DMS114 treated with DMSO at 0.1 percent for 48 hours (cell line): ENCODE measurements around the gene HPN.
"Not testable (repeated sequence)": the region's sequence is repeated elsewhere in the genome, so short reads cannot be mapped to it uniquely, and the experiment has no call there.

ENCODE experiments used
- DNase-seq: peaks from one replicate; lab custom pipeline; 2025; ENCODE audit not compliant: unreplicated experiment; lab: John Stamatoyannopoulos, UW

HPN gene

DNA sequence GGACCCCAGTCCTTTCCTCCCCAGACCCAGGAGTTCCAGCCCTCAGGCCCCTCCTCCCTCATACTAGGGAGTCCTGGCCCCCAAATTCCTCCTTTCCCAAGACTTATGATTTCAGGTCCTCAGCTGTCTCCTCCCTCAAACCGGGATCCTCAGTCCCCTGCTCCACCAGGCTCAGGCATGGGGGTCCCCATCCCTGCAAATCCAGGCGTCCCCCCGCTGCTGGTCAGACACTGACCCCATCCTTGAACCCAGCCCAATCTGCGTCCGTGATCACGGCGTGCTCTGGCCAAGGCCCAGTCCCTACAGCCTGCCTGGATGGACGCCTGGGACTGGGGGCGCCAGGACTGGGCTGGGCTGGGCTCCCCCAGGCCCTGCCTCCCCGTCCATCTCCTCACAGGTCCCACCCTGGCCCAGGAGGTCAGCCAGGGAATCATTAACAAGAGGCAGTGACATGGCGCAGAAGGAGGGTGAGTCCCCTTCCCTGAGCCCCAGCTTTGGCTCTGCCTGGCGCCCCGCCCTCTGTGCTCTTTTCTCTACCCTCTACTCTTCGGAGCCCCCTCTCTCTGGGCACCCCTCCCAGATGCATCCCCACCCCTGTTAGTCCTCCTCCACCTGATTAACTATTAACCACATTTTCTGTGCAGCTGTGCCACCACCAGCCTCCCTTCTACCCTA is 672 bp downstream of the HPN start:
- no peak for DNase-seq

DNA sequence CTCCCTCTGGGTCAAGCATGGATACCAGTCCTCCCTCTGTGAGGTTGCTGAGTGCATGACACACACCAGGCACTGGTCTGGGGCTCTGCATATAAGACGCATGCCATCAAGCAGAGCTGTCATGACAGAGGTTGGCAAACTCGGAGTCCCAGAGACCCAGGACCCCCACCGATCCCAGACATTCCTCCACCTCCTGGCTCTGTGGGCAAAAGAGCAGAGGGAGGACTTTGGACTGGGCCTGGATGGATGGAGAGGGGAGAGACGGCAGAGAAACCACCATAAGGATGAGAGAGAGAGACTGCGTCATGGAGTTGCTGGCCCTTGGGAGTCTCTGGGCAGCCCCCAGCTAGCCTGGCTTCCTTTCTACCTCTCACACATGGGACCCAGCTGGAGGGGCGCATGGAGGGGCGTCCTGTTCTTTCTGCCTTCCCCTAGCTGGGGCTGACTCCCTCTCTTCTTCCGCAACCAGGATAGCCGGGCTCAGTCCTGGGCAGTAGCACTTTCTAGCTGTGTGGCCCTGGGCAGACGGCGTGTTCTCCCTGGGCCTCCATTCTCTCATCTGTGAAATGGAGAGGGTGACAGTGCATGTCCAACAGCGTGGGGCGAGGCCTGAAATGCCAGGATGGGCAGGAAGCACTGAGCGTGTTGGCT is 1.6 kb downstream of the HPN start:
- no peak for DNase-seq

GRCh38 chr19:35043906-35044305 is 2.4 kb downstream of the HPN start:
- DNase-seq, result no peak

GRCh38 chr19:35044317-35045117 is 3.0 kb downstream of the HPN start:
- peak; percentile 41 for DNase-seq

DNA sequence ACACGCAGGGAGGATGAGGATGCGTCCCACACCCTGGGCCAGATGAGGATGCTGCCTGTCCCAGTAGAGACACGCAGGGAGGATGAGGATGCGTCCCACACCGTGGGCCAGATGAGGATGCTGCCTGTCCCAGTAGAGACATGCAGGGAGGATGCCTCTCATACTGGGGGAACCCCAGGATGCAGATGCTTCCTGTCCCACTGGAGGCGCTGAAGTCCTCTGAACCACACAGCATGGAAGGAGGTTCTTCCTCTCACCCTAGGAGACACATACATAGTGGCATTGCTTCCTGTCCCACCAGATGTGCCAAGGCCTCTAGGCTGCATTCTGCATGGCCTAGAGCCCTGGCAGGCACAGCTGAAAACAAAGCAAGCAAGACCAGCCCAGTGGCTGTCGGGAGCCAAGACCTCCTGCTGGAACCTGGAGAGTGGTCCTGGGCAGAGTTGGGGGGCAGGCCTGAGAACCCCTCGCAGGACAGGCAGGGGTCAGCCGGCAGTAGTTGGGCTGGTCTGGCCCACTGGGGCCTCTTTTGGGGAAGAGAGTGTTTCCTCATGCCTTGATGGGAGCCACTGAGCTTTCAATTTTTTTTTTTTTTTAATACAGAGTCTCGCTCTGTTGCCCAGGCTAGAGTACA is 4.3 kb downstream of the HPN start:
- DNase-seq, result peak; percentile 8

DNA sequence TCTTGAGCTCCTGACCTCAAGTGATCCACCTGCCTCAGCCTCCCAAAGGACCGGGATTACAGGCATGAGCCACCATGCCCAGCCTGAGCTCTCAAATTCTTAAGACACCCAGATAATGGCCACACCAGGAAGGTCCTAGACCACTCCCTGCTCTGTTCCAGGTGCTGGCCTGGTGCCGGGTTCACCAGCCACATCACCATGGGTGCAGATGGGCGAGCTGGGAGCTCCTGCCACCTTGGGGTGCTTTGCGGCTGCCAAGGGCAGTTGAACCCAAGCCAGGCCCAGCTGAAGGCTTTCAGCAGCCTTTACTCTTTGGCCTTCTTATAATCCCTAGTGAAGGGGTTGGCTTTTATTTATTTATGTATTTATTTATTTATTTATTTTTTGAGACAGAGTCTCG is 4.9 kb downstream of the HPN start:
- DNase-seq, result no peak

GRCh38 chr19:35048911-35049411 is 7.4 kb downstream of the HPN start:
- no peak for DNase-seq

DNA sequence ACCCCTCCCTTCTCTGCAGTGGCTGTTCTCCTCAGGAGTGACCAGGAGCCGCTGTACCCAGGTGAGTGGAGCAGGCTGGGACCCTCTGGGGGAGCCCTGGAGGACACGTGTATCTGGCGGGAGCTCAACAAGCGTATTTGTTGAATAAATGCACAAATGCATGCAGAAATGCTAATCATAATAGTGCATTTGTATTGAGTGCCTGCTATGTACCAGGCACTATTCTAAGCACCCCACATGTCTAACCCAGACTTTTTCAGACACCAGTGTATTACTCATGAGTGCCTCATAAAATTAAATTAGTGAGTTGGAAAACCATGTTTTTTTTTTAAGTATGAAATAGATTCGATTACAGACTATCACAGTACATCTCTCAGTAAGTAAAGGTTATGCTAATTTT is 7.9 kb downstream of the HPN start:
- no peak for DNase-seq

DNA sequence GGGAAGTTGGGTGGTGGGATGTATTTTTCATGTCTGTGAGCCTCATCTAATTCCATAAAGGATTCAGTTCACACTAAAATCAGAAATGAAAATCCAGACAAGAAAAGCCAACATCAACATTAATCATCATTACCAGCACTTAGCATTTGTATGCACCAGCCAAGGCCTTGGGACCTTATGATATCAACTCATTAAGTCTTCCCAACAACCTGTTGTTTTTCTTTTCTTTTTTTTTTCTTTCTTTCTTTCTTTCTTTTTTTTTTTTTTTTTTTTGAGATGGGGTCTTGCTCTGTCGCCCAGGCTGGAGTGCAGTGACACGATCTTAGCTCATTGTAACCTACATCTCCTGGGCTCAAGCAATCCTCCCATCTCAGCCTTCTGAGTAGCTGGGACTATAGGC is 9.1 kb downstream of the HPN start:
- not testable (repeated sequence) for DNase-seq

DNA sequence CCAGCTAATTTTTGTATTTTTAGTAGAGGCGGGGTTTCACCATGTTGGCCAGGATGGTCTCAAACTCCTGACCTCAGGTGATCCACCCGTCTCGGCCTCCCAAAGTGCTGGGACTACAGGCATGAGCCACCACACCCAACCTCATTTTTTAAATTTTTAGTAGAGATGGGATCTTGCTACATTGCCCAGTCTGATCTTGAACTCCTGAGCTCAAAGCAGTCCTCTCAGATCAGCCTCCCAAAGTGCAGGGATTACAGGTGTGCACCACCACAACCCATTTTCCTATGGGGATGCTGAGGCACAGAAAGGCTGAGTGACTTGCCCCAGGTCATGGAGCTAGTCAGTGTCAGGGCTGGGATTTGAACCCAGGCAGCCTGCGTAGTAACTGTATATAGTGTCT is 9.7 kb downstream of the HPN start:
- not testable (repeated sequence) for DNase-seq

DNA sequence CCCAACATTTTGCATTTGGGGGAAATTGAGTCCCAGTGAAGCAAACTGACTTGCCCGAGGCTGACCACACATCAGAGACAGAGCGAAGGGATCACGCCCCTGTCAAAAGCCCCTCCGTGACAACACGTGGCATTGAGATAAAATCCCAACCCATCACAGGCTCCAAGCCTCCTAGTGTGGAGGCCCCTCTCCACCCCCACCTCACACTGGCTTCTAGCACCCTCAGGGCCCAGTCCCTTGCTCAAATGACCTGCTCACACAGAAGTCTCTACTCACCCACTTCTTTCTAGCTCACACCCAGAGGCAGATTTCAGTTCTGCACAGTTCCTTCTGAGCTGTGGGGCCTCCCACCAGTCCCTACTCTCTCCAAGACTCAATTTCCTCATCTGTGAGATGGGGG is 10.3 kb downstream of the HPN start:
- no peak for DNase-seq

DNA sequence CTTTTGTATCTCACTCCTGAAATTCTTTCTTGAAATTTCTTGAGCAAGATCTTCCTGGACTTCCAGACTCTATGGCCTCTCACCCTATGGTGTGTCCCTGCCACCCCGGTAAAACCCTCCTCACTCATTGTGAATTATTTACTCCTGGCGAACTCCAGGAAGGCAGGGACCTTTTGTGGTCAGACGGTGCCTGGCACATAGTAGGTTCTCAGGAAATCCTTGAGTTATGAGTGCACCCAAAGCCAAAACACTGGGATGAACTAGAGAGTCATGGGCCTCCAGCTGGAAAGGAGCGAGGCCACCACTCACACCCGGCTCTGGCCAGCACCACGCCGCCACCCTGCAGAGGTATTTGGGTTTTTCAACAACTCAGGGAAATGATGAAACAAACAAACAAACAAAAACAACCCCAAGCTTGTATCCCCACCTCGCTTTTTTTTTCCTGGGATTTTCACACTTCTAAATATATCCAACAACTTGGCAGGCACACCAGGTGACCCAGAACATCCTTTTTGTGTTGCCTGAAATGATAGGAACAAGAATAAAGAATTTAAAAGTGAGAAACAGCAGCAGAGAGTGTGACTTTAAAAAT is 11.2 kb downstream of the HPN start:
- no peak for DNase-seq

DNA sequence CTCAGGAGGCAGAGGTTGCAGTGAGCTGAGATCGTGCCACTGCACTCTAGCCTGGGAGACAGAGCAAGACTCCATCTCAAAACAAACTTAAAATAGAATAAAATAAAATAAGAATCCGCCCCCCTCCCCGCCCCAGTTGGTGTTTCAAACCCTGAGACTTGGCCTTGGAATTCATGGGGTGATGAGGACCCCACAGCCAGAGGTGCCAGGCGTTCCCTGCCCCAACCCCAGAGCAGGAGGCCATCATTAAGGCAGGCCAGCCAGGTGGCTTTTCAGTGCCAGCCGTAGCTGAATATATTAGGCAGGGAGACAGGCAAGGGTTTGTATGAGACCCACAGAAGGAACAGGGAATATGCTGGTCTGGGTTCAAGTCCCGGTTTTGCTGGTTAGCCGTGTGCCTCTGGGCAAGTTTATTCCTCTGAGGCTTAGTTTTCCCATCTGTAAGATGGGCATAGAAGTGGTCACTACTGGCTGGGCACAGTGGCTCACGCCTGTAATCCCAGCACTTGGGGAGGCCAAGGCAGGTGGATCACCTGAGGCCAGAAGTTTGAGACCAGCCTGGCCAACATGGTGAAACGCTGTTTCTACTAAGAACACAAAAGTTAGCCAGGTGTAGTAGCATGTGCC is 12.3 kb downstream of the HPN start:
- DNase-seq, result no peak

DNA sequence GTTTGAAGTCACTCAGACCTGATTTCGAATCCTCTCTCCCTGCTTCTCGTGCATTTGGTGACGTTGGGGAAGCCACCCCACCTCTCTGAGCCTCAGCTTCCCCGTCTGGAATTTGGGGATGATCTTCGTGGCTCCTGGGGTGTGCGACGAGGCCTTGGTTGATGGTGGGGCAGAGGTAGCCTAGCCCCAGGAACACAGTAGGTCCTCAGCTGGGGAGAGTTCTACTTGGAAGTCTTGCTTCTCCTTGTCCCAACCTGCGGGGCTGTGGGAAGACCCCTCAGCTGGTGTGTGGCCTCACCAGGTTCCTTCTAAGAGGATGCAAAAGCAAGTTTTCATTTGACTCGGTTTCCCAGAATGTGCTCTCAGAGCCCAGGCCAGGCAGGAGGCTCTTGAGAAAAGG is 13.1 kb downstream of the HPN start:
- no peak for DNase-seq

DNA sequence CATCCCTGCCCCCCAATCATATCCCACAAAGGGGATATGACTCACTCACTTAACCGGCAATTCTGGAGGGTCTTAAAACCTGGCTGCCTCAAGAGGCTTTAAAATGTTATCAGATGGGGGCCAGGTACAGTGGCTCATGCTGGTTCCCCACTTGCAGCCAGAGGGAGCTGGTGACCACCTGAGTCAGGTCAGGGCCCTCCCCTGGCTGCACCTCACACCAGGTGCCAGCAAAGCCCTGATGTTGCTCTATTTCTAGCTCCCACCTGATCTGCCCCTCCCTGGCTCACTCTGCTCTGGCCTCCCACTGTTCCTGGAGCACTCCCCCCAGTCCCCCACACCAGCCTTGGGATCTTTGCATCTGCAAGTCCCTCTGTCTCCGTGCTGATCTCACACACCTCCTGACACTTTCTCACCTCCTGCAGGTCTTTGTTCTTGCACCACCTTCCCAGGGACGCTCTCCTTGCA is 14.2 kb downstream of the HPN start:
- DNase-seq, result no peak

GRCh38 chr19:35056513-35057063 is 15.1 kb downstream of the HPN start:
- no peak for DNase-seq

DNA sequence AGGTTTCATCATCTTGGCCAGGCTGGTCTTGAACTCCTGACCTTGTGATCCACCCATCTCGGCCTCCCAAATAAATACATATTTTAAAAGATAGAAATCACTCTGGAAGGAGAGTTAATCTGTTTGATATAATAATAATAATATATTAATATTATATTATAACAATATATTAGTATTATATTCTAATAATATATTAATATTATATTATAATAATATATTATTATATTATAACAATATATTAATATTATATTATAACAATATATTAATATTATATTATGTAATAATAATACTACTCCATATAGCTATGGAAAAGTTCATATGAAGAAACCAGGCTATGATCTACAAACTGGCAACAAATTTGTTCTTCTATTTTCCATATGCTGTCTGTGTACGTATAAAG is 16.8 kb downstream of the HPN start:
- no peak for DNase-seq

DNA sequence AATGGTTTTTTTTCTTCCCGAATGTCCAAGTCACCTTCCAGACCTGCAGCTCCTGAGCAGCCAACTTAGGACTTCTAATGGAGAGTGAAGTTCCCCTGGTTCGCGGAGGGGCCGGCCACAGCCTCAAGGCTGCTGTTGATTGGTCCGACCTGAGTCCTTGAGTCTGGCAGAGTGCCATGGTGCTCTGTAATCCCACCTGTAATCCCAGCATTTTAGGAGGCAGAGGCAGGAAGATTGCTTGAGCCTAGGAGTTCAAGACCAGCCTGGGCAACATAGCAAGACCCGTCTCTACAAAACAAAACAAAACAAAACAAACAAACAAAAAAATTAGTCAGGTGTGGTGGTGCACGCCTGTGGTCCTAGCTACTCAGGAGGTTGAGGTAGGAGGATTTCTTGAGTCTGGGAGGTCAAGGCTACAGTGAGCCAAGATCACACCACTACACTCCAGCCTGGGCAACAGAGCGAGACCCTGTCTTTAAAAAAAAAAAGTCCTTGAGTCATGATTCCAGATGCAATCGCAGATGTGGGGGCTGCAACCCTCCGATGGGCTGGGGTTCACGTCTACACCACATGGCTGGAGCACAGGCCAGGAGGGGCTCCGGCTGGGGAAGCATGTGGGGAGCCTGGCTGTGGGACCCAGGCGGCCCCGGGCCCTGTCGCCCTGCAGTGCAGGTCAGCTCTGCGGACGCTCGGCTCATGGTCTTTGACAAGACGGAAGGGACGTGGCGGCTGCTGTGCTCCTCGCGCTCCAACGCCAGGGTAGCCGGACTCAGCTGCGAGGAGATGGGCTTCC is 17.7 kb downstream of the HPN start:
- no peak for DNase-seq

DNA sequence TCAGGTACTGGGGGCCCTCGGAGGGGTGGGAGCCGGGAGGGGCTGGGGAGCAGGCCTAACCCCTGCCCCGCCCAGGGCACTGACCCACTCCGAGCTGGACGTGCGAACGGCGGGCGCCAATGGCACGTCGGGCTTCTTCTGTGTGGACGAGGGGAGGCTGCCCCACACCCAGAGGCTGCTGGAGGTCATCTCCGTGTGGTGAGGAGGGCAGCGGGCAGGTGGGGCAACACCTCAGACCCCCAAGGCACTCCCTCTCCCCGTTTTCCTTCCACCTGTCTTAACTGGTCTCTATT is 18.2 kb downstream of the HPN start:
- DNase-seq, result no peak
